ENCODE data around the gene IQSEC2.

DNA sequence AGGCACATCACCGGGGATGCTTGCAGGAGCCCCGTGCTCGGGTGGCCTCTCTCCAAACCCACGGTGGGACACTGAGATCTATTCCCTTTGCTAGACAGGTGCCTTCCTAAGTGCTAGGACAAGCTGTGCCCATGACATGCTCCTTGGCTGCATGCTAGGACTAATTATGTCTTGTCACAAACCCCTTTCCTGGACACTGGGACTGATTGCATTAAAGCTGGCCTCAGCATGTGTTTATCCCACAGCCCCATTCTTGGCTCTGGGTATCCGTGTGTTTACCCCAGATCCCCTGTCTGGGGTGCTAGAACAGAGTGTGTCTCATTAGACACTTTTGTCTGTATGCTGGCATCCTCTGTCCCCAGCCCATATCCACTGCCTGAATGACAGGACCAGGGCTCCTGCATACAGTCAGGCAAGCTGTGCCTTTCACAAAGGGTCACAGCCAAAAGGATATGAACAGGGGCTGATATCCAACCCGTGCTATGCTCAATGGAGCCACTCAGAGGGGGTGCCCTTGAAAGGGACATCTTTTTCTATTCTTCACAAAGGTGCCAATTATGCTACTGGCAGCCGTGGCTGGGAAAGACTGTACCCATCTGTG is 9.2 kb upstream of the IQSEC2 start:
- TF ChIP-seq, protein P1, sequence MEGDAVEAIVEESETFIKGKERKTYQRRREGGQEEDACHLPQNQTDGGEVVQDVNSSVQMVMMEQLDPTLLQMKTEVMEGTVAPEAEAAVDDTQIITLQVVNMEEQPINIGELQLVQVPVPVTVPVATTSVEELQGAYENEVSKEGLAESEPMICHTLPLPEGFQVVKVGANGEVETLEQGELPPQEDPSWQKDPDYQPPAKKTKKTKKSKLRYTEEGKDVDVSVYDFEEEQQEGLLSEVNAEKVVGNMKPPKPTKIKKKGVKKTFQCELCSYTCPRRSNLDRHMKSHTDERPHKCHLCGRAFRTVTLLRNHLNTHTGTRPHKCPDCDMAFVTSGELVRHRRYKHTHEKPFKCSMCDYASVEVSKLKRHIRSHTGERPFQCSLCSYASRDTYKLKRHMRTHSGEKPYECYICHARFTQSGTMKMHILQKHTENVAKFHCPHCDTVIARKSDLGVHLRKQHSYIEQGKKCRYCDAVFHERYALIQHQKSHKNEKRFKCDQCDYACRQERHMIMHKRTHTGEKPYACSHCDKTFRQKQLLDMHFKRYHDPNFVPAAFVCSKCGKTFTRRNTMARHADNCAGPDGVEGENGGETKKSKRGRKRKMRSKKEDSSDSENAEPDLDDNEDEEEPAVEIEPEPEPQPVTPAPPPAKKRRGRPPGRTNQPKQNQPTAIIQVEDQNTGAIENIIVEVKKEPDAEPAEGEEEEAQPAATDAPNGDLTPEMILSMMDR (IDR thresholded peaks at IDR 0.05; ENCODE audit: insufficient read depth, low read length) = no peak
- TF ChIP-seq, protein P2, sequence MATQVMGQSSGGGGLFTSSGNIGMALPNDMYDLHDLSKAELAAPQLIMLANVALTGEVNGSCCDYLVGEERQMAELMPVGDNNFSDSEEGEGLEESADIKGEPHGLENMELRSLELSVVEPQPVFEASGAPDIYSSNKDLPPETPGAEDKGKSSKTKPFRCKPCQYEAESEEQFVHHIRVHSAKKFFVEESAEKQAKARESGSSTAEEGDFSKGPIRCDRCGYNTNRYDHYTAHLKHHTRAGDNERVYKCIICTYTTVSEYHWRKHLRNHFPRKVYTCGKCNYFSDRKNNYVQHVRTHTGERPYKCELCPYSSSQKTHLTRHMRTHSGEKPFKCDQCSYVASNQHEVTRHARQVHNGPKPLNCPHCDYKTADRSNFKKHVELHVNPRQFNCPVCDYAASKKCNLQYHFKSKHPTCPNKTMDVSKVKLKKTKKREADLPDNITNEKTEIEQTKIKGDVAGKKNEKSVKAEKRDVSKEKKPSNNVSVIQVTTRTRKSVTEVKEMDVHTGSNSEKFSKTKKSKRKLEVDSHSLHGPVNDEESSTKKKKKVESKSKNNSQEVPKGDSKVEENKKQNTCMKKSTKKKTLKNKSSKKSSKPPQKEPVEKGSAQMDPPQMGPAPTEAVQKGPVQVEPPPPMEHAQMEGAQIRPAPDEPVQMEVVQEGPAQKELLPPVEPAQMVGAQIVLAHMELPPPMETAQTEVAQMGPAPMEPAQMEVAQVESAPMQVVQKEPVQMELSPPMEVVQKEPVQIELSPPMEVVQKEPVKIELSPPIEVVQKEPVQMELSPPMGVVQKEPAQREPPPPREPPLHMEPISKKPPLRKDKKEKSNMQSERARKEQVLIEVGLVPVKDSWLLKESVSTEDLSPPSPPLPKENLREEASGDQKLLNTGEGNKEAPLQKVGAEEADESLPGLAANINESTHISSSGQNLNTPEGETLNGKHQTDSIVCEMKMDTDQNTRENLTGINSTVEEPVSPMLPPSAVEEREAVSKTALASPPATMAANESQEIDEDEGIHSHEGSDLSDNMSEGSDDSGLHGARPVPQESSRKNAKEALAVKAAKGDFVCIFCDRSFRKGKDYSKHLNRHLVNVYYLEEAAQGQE (IDR thresholded peaks at IDR 0.05; ENCODE audit: insufficient replicate concordance, low read depth) = no peak
- TF ChIP-seq POLR2AphosphoS5 (IDR thresholded peaks at IDR 0.05; ENCODE audit: low read depth) (no peak), GABPA (IDR thresholded peaks at IDR 0.05; ENCODE audit: low read depth) (no peak), SPI1 (IDR thresholded peaks at IDR 0.05; ENCODE audit: borderline replicate concordance, low read depth) (no peak)

All from HL-60 (cell line).